ENCODE results near the gene NCK2.

GRCh38 chr2:105756435-105756834 lies 11.7 kb downstream of the NCK2 start:
- TF ChIP-seq CTCF (IDR thresholded peaks at IDR 0.05): no peak
- TF ChIP-seq PBX3 (IDR thresholded peaks at IDR 0.05): no peak
- no peak for TF ChIP-seq CEBPB (IDR thresholded peaks at IDR 0.05)
- TF ChIP-seq BHLHE40 (IDR thresholded peaks at IDR 0.05; ENCODE audit: low read depth, low read length): no peak
- TF ChIP-seq JUN (IDR thresholded peaks at IDR 0.05): no peak
- no peak for TF ChIP-seq HMGXB4 (CRISPR knock-in tag; IDR thresholded peaks at IDR 0.05; ENCODE audit: borderline replicate concordance)
- no peak for TF ChIP-seq NFE2L2 (conservative IDR thresholded peaks at IDR 0.05; ENCODE audit: low read length)
- no peak for TF ChIP-seq EHMT2 (IDR thresholded peaks at IDR 0.05; ENCODE audit: low read depth)
- no peak for TF ChIP-seq EP300 (IDR thresholded peaks at IDR 0.05)
- no peak for TF ChIP-seq ZFP36 (IDR thresholded peaks at IDR 0.05; ENCODE audit: borderline replicate concordance, partially characterized antibody)

All from A549 (cell line).